ENCODE data around the gene AKIP1. TPM values are rescaled to one million over a fixed set of nuclear protein-coding genes. Genes with fewer than 3 reads are reported as not detected.

AKIP1 gene
- total and polyA plus RNA-seq, 10 of the 15 experiments (the other 5 are each of a cell fraction or from before 2014, with no cell fraction given): 5.1 to 38.9 (median 30.5) TPM

GRCh38 chr11:8913961-8914660, 3.1 kb downstream of the AKIP1 start (continued):
- TF ChIP-seq SKIL (IDR thresholded peaks at IDR 0.05; ENCODE audit: low read depth, poor library complexity, severe bottlenecking): peak; percentile 30
- no peak for TF ChIP-seq ZNF274 (IDR thresholded peaks at IDR 0.05; ENCODE audit: insufficient read depth, insufficient read length)
- TF ChIP-seq SMC3 (IDR thresholded peaks at IDR 0.05; ENCODE audit: borderline replicate concordance, low read length): peak; percentile 75
- no peak for TF ChIP-seq ATF2 (IDR thresholded peaks at IDR 0.05; ENCODE audit: low read length)
- TF ChIP-seq BHLHE40 (IDR thresholded peaks at IDR 0.05; ENCODE audit: borderline replicate concordance in 1 of 2, low read depth in 2 of 2, low read length in 1 of 2): 0 out of 4 replicates have a peak, but pooled peaks of 1 of the 2 experiments have one; percentile 14
- 0 out of 2 replicates have a peak, but pooled peaks have one; percentile 8 for TF ChIP-seq IRF4 (IDR thresholded peaks at IDR 0.05; ENCODE audit: low read depth, low read length)
- TF ChIP-seq NKRF (conservative IDR thresholded peaks at IDR 0.05): 0 out of 2 replicates have a peak, but pooled peaks have one; percentile 35
- peak; percentile 32 for TF ChIP-seq RELA (IDR thresholded peaks at IDR 0.05; ENCODE audit: borderline replicate concordance, partially characterized antibody)
- peak; percentile 48 for TF ChIP-seq KLF5 (IDR thresholded peaks at IDR 0.05; ENCODE audit: partially characterized antibody)
- 0 out of 2 replicates have a peak, but pooled peaks have one; percentile 37 for TF ChIP-seq SMARCA5 (IDR thresholded peaks at IDR 0.05)
- TF ChIP-seq RB1 (IDR thresholded peaks at IDR 0.05; ENCODE audit: borderline replicate concordance): peak; percentile 44; the same call in 1 of the 2 replicates
- TF ChIP-seq ZZZ3 (IDR thresholded peaks at IDR 0.05; ENCODE audit: control insufficient read depth, insufficient read length, low read depth): no peak
- 0 out of 2 replicates have a peak, but pooled peaks have one; percentile 20 for TF ChIP-seq IKZF1 (conservative IDR thresholded peaks at IDR 0.05)
- peak; percentile 84 for TF ChIP-seq RAD21 (IDR thresholded peaks at IDR 0.05; ENCODE audit: insufficient read depth, low read depth, low read length)
- peak; percentile 85 for TF ChIP-seq ATF7 (IDR thresholded peaks at IDR 0.05; ENCODE audit: low read depth)
- no peak for TF ChIP-seq PAX8 (IDR thresholded peaks at IDR 0.05)
- TF ChIP-seq CBX3 (IDR thresholded peaks at IDR 0.05; ENCODE audit: borderline replicate concordance, low read depth): no peak
- no peak for TF ChIP-seq NFIC (IDR thresholded peaks at IDR 0.05; ENCODE audit: low read depth, low read length)
